ENCODE measurements around the gene JOSD2.

The JOSD2 gene
- total RNA-seq, result 2.7 to 16.6 (median 11.4) reads per million in 9 experiments

GRCh38 chr19:50511069-50511822, at the start of gene JOSD2:
TSS of gene JOSD2 (minus strand) at chr19:50511191. CDS start at chr19:50510431, 760 bp downstream.
- Mint-ChIP-seq H3K27me3 (peaks cover 0 to 7% of the 10 kb centered on the region in 2 donors), H3K4me1 (ENCODE audit: low read depth in 2 of 2) (peaks cover 13 to 16% of the 10 kb centered on the region in 2 donors), H3K4me3 (peak within 1 kb of the TSS; percentile 75 to 82), H3K27ac (peak within 1 kb of the TSS; percentile 92 to 97), H3K9me3 (peaks cover 0 to 2% of the 10 kb centered on the region in 2 donors), H3K36me3 (ENCODE audit: insufficient read depth) (peaks cover 18% of the 10 kb centered on the region)
- peak; percentile 90 for ATAC-seq (replicated peaks)
- peak; percentile 93 to 95 (median 94) for DNase-seq

GRCh38 chr19:50559636-50560035, 48.6 kb upstream of the JOSD2 start:
- Mint-ChIP-seq H3K4me3 (no peak overlapping the region), H3K27me3 (peaks cover 57 to 93% of the 10 kb centered on the region in 2 donors), H3K27ac (no peak overlapping the region), H3K9me3 (no peaks in the 10 kb centered on the region), H3K4me1 (ENCODE audit: low read depth in 2 of 2) (peaks cover 4 to 7% of the 10 kb centered on the region in 2 donors), H3K36me3 (ENCODE audit: insufficient read depth) (no peaks in the 10 kb centered on the region)
- DNase-seq (no peak), ATAC-seq (replicated peaks) (no peak)

- no peaks in the 10 kb centered on the region for H3K9me3 Mint-ChIP-seq
- peaks cover 4 to 7% of the 10 kb centered on the region in 2 donors for H3K4me1 Mint-ChIP-seq (ENCODE audit: low read depth in 2 of 2)
- no peaks in the 10 kb centered on the region for H3K36me3 Mint-ChIP-seq (ENCODE audit: insufficient read depth)
- peaks cover 57 to 93% of the 10 kb centered on the region in 2 donors for H3K27me3 Mint-ChIP-seq
- H3K27ac Mint-ChIP-seq, result no peak overlapping the region
- H3K4me3 Mint-ChIP-seq, result no peak overlapping the region
- no peak for ATAC-seq (replicated peaks)
- DNase-seq, result no peak
Measured at GRCh38 chr19:50558449-50558848, 47.5 kb upstream of the JOSD2 start.

- no peaks in the 10 kb centered on the region for H3K9me3 Mint-ChIP-seq
- H3K27me3 Mint-ChIP-seq, result peaks cover 57 to 93% of the 10 kb centered on the region in 2 donors
- DNase-seq (no peak), ATAC-seq (replicated peaks) (no peak)
- H3K4me3 Mint-ChIP-seq, result no peak overlapping the region
- no peaks in the 10 kb centered on the region for H3K36me3 Mint-ChIP-seq (ENCODE audit: insufficient read depth)
- no peak overlapping the region for H3K27ac Mint-ChIP-seq
- H3K4me1 Mint-ChIP-seq (ENCODE audit: low read depth in 2 of 2), result peaks cover 4 to 7% of the 10 kb centered on the region in 2 donors
Measured at GRCh38 chr19:50558039-50558438, 47.0 kb upstream of the JOSD2 start.

GRCh38 chr19:50557009-50557613, 46.1 kb upstream of the JOSD2 start:
- Mint-ChIP-seq H3K36me3 (ENCODE audit: insufficient read depth) (no peaks in the 10 kb centered on the region), H3K27ac (no peak overlapping the region), H3K4me1 (ENCODE audit: low read depth in 2 of 2) (peaks cover 4 to 7% of the 10 kb centered on the region in 2 donors), H3K9me3 (no peaks in the 10 kb centered on the region), H3K4me3 (no peak overlapping the region), H3K27me3 (peaks cover 59 to 93% of the 10 kb centered on the region in 2 donors)
- ATAC-seq (replicated peaks) (no peak), DNase-seq (no peak)

- no peaks in the 10 kb centered on the region for H3K36me3 Mint-ChIP-seq (ENCODE audit: insufficient read depth)
- peak overlapping the region in 1 of 2 donors; percentile 18 for H3K27ac Mint-ChIP-seq
Measured at GRCh38 chr19:50556282-50557008, 45.5 kb upstream of the JOSD2 start.

GRCh38 chr19:50555450-50556281, 44.7 kb upstream of the JOSD2 start:
- Mint-ChIP-seq H3K36me3 (ENCODE audit: insufficient read depth) (no peaks in the 10 kb centered on the region), H3K27ac (no peak overlapping the region), H3K27me3 (peaks cover 68 to 93% of the 10 kb centered on the region in 2 donors), H3K9me3 (no peaks in the 10 kb centered on the region), H3K4me1 (ENCODE audit: low read depth in 2 of 2) (peaks cover 4 to 10% of the 10 kb centered on the region in 2 donors), H3K4me3 (peak overlapping the region; percentile 77 to 79)
- no peak for ATAC-seq (replicated peaks)
- DNase-seq, result no peak

More at GRCh38 chr19:50556282-50557008, 45.5 kb upstream of the JOSD2 start:
- Mint-ChIP-seq H3K4me3 (peak overlapping the region; percentile 77 to 79), H3K9me3 (no peaks in the 10 kb centered on the region), H3K27me3 (peaks cover 65 to 93% of the 10 kb centered on the region in 2 donors), H3K4me1 (ENCODE audit: low read depth in 2 of 2) (peaks cover 4 to 9% of the 10 kb centered on the region in 2 donors)
- DNase-seq, result peak; percentile 63 to 67 (median 67)
- peak; percentile 77 for ATAC-seq (replicated peaks)

- Mint-ChIP-seq H3K4me3 (peak overlapping the region; percentile 62 to 77), H3K4me1 (ENCODE audit: low read depth in 2 of 2) (peaks cover 4 to 10% of the 10 kb centered on the region in 2 donors), H3K27me3 (peaks cover 67 to 99% of the 10 kb centered on the region in 2 donors), H3K36me3 (ENCODE audit: insufficient read depth) (no peaks in the 10 kb centered on the region), H3K27ac (no peak overlapping the region), H3K9me3 (no peaks in the 10 kb centered on the region)
- no peak for DNase-seq
- ATAC-seq (replicated peaks), result no peak
Measured at GRCh38 chr19:50555033-50555432, 44.0 kb upstream of the JOSD2 start.

GRCh38 chr19:50554212-50554611, 43.2 kb upstream of the JOSD2 start:
- DNase-seq (no peak), ATAC-seq (replicated peaks) (no peak)
- no peaks in the 10 kb centered on the region for H3K36me3 Mint-ChIP-seq (ENCODE audit: insufficient read depth)
- H3K27me3 Mint-ChIP-seq, result peaks cover 59 to 99% of the 10 kb centered on the region in 2 donors
- H3K4me1 Mint-ChIP-seq (ENCODE audit: low read depth in 2 of 2), result peaks cover 4 to 10% of the 10 kb centered on the region in 2 donors
- no peak overlapping the region for H3K4me3 Mint-ChIP-seq
- H3K9me3 Mint-ChIP-seq, result no peaks in the 10 kb centered on the region
- no peak overlapping the region for H3K27ac Mint-ChIP-seq

- ATAC-seq (replicated peaks), result no peak
- Mint-ChIP-seq H3K9me3 (no peaks in the 10 kb centered on the region), H3K4me3 (no peak overlapping the region), H3K27me3 (peaks cover 52 to 94% of the 10 kb centered on the region in 2 donors), H3K4me1 (ENCODE audit: low read depth in 2 of 2) (peaks cover 4 to 10% of the 10 kb centered on the region in 2 donors), H3K27ac (no peak overlapping the region), H3K36me3 (ENCODE audit: insufficient read depth) (no peaks in the 10 kb centered on the region)
- DNase-seq, result no peak
Measured at GRCh38 chr19:50553134-50553703, 42.2 kb upstream of the JOSD2 start.

GRCh38 chr19:50552540-50552939, 41.5 kb upstream of the JOSD2 start:
- no peaks in the 10 kb centered on the region for H3K36me3 Mint-ChIP-seq (ENCODE audit: insufficient read depth)
- no peak overlapping the region for H3K27ac Mint-ChIP-seq
- no peaks in the 10 kb centered on the region for H3K9me3 Mint-ChIP-seq
- peaks cover 52 to 91% of the 10 kb centered on the region in 2 donors for H3K27me3 Mint-ChIP-seq
- ATAC-seq (replicated peaks) (no peak), DNase-seq (no peak)
- peaks cover 4 to 10% of the 10 kb centered on the region in 2 donors for H3K4me1 Mint-ChIP-seq (ENCODE audit: low read depth in 2 of 2)
- no peak overlapping the region for H3K4me3 Mint-ChIP-seq

- no peak overlapping the region for H3K4me3 Mint-ChIP-seq
- peaks cover 4 to 10% of the 10 kb centered on the region in 2 donors for H3K4me1 Mint-ChIP-seq (ENCODE audit: low read depth in 2 of 2)
- H3K36me3 Mint-ChIP-seq (ENCODE audit: insufficient read depth), result no peaks in the 10 kb centered on the region
- H3K27ac Mint-ChIP-seq, result no peak overlapping the region
- H3K9me3 Mint-ChIP-seq, result no peaks in the 10 kb centered on the region
- no peak for DNase-seq
- ATAC-seq (replicated peaks), result no peak
- peaks cover 52 to 91% of the 10 kb centered on the region in 2 donors for H3K27me3 Mint-ChIP-seq
Measured at GRCh38 chr19:50551715-50552187, 40.8 kb upstream of the JOSD2 start.
